HG03354 (cell line): Measurements from ENCODE around the gene PTX4.

Experiments used
- ATAC-seq: cut with Tn5 transposase; IDR thresholded peaks from one replicate; pipeline ENCODE4 v1.9.1; 2021; ENCODE audit warnings: mild to moderate bottlenecking; ENCODE audit not compliant: unreplicated experiment, poor library complexity, severe bottlenecking

PTX4 gene

DNA sequence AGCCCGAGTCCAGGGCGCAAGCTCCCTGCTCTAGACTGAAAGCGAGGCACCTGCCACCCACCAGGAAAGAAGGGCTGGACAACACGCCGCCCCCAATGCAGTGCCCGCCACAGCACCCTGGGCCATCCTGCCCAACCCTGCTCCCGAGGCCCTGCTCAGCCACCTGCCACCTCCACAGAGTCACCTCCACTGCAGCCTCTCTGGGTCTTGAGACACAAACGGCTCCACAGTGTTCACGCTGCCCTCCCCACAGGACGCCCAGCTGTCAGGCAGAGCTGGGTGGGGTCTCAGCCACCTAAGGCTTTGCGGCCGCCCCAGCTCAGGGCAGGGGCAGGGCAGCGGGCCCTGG, 23.2 kb downstream of the PTX4 start:
- no peak for ATAC-seq

DNA sequence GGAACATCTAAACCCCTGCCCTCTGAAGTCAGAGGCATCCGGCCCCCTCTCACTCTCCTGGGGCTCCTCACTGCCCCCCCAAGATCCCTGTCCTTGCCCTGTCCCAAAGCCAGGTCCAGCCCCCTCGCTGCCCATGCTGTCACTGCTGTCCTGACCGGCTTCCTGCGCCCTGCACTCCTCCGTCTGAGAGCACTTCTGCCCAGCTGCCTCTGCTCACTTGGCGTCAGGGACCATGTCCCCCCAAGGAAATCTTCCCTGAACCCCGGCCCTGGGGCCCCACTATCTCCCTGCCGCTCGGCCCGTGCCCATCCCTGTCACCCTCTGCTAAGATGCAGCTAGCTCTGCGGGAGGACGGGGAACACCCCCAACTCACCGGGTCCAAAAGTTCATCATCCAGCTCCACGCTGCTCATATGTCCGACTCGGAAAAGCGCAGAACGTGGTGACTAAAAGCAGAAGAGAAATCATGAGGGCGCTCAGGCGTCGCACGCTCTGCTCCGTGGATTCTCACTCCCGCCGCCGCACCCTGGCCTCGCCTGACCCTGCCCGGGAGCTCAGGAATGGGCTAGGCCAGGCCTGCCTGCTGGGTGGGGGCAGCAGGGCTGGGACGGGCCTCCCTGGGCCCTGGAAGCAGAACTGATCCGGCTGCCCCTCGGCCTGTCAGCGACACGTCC, 23.7 kb downstream of the PTX4 start:
- ATAC-seq: no peak

DNA sequence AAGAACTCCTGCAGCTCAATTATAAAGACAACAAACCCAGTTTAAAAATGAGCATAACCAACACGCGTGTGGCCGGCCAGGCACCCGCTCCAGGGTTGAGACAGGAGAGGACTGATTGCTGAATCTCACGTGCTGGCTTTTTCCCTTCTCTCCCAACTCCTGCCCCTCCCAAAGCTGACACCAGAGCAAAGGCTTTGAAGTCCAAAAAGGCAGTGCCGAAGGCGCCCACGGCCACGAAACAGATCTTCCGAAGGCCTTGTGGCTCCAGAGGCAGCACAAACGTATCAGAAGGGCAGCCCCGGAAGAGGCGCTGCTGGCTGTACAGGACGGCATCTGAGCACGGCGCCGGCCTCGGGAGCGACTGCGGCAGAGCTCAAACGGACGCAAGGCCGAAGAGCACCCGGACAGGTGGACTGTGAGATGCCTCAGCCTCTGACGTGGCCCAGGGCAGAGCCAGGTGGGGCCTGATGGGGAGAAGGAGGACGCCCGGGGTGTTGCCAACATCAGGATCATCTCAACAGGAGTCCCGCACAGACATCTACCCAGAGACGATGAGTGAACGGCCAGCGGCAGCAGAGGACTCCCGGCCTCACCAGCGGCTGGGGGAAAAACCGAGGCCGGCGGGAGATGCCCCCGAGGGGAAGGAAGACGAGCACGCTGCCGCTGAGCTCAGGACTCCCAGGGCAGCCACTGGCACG, 24.4 kb downstream of the PTX4 start:
- no peak for ATAC-seq

DNA sequence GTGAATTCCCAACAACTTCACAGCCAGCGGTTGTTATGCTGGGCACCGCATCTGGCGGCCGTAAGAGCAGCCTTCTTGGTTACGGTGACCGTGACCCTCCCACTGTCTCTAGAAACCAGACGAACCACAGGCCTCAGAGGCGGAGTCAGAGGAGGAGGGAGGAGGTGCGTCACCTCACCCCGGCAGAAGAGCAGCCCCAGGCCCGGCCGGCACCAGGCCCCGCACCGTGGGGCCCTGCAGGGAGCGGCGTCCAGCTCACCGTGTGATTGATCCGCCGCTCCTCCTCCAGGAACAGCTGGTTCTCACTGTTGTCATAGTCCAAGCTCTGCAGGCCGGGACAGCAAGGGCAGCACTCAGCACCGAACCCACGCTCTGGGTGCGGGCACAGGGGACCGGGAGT, 27.6 kb downstream of the PTX4 start:
- no peak for ATAC-seq

DNA sequence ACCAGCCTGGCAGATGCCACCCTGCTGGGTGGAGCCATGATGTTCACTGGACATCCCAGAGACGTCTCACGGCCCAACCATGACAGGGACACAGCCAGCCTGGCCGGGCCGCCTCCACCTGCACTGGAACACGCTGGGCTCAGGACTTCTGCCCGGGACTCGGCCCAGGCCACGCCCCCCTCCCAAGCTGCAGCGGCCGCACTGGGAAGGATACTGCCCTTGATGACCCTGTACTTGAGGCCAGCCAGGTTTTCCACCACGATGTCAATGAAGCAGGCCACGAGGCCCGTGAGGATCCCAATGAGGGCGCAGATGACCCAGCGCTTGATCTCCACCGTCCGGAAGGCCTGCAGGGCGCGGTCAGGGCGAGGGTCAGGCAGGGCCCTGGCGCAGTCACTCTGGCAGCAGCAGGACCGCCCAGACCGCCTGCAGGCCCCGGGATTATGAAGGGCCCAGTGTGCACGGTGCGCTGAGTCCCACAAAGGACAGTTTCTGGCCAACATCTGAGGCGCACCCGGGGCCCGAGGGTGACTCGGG, 28.1 kb downstream of the PTX4 start:
- ATAC-seq: no peak

DNA sequence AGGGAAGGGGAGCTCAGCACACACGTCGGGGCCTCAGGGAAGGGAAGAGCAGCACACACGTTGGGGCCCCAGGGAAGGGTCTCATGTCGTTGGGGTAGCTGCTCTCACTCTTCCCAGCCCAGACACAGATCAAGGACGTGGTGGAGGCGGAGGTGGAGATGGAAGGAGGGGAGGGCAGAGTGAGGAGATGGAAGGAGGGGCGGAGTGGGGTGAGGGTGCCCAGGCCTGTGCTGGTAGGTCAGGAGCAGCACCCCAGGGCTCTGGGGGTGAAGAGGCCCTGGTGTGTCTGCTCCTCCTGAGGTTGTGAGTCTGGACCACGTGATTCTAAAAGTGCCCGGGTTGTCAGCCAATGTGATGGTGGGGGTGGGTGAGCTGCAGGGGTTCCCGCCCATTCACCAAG, 28.8 kb downstream of the PTX4 start:
- ATAC-seq: no peak

DNA sequence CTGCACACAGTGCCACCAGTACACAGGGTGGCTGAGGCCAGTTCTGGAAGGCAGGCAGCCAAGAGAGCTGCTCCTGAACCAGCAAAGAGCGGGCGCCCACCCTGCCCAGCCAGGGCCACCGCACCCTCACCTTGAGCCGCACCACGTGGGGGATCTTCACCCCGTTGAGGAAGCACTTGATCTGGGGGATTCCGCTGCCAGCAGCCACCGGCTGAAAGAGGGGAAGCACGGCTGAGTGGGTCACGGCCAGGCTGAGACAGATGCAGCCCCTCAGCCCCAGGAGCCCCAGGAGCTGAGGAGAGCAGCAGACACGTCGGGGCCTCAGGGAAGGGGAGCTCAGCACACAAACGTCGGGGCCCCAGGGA, 29.8 kb downstream of the PTX4 start:
- ATAC-seq: no peak

DNA sequence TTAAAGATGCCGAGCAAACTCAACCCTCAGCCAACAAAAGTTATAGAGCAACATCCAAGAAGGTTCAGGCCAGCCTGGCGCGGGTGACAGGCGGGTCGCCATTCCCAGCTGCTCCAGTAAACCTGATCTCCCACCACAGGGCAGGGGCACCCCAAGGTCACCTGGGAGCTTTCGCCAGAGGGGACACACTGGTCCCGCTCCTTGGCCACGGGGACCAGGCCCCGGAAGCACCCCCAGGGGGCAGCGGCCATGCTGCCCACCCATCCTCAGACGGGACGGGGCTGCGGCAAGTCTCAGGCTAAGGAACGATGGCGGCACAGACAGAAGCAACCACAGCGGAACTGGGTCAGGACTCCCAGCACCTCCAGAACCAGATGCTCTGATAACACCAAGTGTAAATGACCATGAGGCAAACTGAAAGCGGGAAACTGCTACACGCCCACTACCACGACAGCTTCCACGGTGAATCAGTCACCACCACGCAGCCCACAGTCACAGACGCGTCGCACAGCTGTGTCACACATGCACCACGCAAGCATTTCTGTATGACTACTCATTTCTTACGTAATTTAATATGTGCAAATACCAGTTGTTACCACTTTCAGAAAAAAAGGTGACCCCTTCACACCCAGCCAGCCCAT, 30.3 kb downstream of the PTX4 start:
- ATAC-seq: no peak

DNA sequence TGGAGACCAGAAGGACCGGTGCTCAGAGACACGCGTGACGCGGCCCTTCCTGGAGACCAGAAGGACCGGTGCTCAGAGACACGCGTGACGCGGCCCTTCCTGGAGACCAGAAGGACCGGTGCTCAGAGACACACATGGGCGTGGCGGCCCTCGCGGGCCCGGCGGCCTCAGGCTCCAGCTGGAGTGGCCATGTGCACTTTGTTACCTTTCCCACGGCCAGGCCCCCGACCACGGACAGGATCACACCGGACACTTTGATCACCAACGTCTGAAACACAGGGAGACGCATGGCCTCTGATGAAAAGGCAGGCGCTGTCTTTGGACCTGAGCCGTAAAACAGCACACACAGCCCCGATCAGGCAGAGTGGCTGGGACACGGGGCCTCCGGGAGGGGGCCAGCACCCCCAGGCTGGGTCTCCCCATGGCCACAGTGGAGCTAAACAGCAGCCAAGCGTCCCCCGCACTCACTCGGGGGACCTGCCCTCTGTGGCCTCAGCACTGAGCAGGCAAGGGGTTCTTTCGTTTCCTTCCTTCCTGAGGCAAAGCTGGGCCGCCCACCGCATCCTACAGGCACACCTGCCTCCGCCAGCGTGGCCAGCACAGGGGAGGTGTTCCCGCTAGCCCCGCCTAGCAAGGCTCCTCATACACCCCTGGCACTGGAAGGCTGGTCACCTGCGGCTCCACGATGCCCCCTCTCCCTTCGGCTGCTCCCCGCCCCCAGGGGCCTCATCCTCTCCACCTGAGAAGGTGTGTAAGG, 31.1 kb downstream of the PTX4 start:
- no peak for ATAC-seq

DNA sequence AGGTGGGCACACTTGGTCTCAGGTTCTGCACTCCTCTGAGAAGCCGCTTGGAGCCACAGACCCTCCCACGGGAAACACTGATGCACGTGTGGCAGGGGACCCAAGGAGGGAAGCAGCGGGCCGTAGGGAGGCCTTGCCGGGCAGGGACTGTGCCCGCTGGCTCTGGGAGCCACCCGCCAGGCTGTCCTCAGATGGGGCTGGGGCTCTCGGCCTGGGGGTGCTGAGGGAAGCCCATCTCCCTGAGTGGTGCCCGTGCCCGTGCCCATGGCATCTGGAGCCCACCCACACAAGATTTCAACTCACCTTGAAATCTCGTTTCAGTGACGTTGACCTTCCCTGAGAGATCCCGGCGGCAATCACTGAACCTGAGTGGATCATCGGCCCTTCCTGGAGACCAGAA, 31.8 kb downstream of the PTX4 start:
- no peak for ATAC-seq

DNA sequence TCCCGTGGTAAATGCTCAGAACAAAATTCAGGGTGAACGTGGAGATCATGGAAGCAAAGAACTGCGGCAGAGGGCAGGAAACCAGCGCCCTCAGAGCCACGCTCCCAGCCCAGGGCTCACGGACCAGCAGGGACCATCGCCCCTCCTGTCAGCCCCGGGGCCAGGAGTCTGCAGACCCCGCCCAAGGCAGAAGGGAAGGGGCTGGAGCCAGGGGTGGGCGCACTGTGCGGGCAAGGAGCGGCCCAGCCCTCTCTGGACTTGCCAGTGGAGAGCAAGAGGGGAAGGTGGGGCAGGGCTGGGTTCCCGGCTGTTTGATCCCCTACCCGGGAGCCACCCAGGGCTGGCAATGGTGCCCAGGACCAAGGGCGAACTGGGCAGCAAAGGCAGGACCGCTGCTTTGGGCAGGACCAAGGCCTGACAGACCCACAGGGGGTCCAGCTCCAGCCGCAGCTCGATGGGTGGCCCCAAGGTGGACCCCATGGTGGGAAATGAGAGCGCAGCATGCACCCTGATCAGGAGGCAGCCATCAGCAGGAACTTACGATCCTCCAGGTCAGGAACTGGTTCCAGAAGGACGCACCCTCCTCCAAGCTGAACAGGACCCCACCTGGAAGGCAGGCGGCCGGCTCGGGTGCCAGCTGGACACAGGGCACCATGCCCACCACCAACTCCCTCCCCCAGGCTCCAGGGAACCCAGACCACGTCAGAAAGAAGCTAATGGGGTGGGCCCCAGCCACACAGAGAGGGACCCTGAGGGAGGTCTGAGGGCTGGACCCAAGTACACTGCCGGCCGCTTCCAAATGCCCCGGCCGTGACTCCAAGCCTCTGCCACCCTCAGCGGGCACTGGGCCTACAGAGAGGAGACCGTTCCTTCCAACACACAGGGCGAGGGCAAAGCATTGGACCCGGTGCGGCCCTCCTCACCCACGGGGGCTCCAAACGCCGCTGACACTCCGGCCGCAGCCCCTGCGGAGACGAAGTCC, 33.3 kb downstream of the PTX4 start:
- no peak for ATAC-seq

DNA sequence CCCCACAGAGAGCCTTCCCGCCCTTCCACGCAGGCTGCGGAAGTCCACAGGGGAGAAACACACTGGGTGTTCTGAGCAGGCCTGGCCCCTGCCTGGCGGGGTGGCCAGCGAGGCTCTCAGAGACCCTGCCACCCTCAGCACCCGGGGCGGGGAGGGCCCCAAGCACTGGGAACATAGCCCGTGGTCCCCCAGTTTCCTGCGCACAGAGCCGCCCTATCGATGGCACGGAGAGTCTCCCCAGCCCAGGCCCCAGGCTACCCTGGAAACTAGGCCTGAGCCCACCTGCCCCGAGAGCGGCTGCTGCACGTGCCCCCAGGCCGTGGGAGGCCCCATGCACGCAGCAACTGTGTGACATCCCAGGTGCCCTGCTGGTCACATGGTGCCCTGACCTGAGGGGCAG, 34.2 kb downstream of the PTX4 start:
- ATAC-seq: no peak

DNA sequence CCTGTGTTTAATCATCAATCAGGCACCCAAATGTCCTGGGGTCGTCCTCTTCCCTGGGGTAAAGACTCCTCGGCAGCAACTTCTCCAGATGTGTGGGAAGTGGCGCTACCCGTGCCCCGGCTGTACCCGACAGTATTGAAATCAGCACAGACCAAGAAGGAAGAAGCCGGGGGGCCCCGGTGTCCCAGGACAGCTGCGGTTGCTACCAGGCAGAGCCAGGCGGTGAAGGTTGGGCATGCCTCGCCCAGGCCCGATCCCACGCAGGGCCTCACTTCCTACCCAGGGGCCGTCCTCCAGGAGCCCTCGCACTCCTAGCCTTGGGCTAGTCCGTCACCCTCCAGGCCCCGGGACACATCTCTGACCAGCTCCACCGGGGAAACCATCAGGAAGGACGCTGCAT, 35.4 kb downstream of the PTX4 start:
- no peak for ATAC-seq

DNA sequence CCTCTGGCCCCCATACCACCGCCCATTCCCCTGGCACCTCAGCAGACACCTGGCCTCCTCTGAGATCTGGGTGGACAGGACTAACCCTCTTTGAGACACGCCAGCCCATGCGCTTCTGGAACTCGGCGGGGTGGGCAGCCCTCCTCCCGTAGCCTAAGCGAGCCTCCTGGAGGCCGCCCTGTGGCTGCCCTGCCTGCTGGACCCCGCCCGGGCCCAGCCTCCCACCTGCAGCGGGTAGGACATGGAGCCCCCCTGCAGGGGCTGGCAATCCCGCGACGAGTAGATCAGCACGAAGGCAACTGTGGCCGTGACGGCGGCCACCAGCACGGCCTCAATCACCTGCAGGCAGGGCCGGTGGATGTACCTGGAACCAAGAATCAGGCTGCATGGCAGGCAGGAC, 36.2 kb downstream of the PTX4 start:
- ATAC-seq: no peak

DNA sequence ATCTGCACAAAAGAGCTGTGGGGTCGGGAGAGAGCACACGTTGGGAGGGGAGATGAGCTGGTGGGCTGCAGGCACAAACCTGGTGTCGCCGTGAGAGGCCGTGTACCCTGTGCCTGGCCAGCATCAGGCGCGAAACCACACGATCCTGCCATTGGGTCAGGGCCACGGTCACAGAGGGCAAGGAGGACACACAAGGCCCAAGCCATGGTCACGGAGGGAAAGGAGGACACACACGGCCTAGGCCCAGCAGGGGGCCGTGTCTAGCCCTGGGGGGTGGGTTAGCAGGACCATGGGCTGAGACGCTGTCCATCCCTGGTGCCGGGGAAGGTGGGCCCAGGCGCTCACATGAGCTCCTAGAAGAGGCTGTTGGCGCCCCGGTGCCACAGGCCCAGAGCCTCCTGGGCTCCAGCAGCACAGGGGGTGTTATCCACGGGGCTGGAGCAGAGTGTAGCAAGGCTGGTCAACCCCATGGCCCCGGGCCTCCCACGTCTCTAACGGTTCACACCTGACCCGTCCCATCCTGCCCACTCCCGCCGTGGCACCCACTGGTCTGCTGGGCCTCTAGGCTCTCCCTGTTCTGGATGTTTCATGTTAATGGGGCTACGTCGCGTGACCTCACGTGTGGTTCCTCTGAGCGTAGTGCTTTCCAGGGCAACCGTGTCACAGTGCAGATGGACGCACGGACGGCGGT, 36.9 kb downstream of the PTX4 start:
- no peak for ATAC-seq

DNA sequence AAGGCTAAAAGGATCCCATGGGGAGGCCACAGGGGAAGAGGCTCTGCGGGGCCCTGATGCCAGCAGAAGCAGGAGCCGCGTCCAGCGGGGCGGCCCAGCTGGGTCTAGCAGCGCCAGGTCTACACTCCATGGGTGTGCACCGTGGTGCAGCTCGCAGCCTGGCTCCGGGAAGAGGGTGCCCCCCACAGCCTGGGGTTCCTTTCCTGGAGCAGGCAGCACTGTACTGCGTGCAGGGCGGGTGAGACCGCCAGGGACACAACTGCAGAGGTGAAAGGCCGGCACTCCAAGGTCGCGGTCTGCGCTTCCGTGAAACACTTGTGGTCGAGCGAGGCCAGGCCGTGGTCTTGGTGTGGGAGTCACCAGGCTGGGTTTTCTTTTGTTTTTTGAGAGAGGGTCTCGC, 37.9 kb downstream of the PTX4 start:
- no peak for ATAC-seq

DNA sequence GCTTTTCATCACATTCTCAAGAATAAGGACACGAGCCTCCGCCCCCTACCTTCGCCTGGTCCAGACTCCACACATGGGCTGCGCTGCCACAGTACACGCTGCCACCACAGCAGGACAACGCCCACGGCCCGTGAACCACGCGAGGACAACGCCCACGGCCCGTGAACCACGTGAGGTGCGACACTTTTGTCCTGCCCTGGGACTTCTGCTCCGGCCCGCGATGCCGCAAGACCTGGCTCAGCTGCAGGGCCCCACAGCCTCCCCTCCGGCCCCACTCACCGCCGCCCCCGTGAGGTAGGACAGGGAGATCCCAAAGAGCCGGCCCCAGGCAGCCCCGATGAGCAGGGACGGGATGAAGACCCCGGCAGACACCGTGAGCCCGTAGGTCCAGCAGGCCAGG, 38.5 kb downstream of the PTX4 start:
- no peak for ATAC-seq

DNA sequence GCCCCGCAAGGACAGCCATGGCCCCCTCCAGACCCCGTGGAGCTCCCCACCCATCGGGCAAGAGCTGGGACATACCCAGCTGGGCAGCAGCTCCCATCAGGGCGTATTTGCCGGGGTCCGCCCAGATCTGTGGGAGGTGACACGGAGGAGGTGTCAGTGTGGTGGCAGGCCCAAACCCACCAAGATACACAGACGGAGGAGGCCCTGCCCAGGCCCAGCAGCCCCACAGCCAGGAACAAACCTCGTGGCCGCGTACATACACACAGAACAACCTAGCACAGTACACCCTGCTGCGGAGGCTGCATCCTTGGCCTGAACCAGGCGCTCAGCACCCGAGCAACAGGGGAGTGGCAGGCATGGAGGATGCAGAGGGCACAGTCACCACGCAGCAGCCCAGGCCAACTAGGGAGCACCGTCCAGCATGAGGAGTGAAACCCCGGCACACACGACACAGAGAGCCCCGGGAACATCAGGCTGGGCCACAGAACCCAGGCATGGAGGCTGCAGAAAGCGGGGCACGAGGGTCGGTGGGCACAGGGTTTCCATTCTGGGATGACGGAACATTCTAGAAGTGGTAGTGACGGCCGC, 39.4 kb downstream of the PTX4 start:
- ATAC-seq: no peak
